Spleen (tissue), 7 donors: Measurements from ENCODE around the gene FXYD2.

ENCODE experiments used
- POLR2A ChIP-seq, 3 donors: fragments of 450-650 bp; IDR thresholded peaks; one replicate each; pipeline ENCODE4 v1.5.1; 2017; ENCODE audit warnings: antibody characterized with exemption in 3 of 3, mild to moderate bottlenecking in 1 of 3
- POLR2AphosphoS5 ChIP-seq, 3 donors: sonication (generic); formaldehyde crosslinking; IDR thresholded peaks; one replicate each; pipeline ENCODE4 v1.5.1; 2017; ENCODE audit warnings: antibody characterized with exemption in 3 of 3
- TF ChIP-seq, protein P1 (sequence below), 11 experiments: fragments of 200-600 bp in 7 of 11; fragments of 450-650 bp in 4 of 11; sonication (generic) in 4 of 11; IDR thresholded peaks in 8 of 11; conservative IDR thresholded peaks in 3 of 11; 1 replicate in 7 of 11; 2 replicates in 4 of 11; pipeline versions ENCODE4 v1.4.0 to v1.8.0; 2016 to 2021; ENCODE audit warnings: antibody characterized with exemption in 11 of 11, inconsistent platforms in 4 of 11, mild to moderate bottlenecking in 1 of 11
- donor health status: DM: no; HTN: no; CAD: no; lungs with moderate emphysema.
- donor health status: DM: no; HTN: no; CAD: no.
- donor health status: DM: no; HTN: no; CAD: no.

- TF ChIP-seq, protein P1, sequence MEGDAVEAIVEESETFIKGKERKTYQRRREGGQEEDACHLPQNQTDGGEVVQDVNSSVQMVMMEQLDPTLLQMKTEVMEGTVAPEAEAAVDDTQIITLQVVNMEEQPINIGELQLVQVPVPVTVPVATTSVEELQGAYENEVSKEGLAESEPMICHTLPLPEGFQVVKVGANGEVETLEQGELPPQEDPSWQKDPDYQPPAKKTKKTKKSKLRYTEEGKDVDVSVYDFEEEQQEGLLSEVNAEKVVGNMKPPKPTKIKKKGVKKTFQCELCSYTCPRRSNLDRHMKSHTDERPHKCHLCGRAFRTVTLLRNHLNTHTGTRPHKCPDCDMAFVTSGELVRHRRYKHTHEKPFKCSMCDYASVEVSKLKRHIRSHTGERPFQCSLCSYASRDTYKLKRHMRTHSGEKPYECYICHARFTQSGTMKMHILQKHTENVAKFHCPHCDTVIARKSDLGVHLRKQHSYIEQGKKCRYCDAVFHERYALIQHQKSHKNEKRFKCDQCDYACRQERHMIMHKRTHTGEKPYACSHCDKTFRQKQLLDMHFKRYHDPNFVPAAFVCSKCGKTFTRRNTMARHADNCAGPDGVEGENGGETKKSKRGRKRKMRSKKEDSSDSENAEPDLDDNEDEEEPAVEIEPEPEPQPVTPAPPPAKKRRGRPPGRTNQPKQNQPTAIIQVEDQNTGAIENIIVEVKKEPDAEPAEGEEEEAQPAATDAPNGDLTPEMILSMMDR (IDR thresholded peaks at IDR 0.05 in 8 of 11, conservative IDR thresholded peaks at IDR 0.05 in 3 of 11) = no peak
- TF ChIP-seq POLR2A (IDR thresholded peaks at IDR 0.05) = no peak
- no peak for TF ChIP-seq POLR2AphosphoS5 (IDR thresholded peaks at IDR 0.05)
Observed at GRCh38 chr11:117852309-117852708, 27.8 kb upstream of the FXYD2 start.
